BLaER1 treated with 17β-estradiol and CSF1 and Interleukin-3, amounts not matched to agents 10 nM and 100 nM (cell line): ENCODE results near the gene TTLL1.
"Not testable (repeated sequence)": the region's sequence is repeated elsewhere in the genome, so short reads cannot be mapped to it uniquely, and the experiment has no call there.

Experiments
- H3K27ac ChIP-seq, 11 experiments: shearing (Covaris generic); formaldehyde crosslinking; 2 replicates each; pipeline ENCODE4 v1.8.1; 2022
- H3K27me3 ChIP-seq, 11 experiments: shearing (Covaris generic); formaldehyde crosslinking; 2 replicates each; pipeline ENCODE4 v1.8.1; 2022
- H3K36me3 ChIP-seq, 11 experiments: shearing (Covaris generic); formaldehyde crosslinking; 2 replicates each; pipeline ENCODE4 v1.8.1; 2022
- H3K4me1 ChIP-seq, 10 experiments: shearing (Covaris generic); formaldehyde crosslinking; 2 replicates each; pipeline ENCODE4 v1.8.1; 2022
- H3K4me2 ChIP-seq, 11 experiments: shearing (Covaris generic); formaldehyde crosslinking; 2 replicates each; pipeline ENCODE4 v1.8.1; 2022
- H3K4me3 ChIP-seq, 10 experiments: shearing (Covaris generic); formaldehyde crosslinking; 2 replicates each; pipeline ENCODE4 v1.8.1; 2022
- H3K9ac ChIP-seq, 11 experiments: shearing (Covaris generic); formaldehyde crosslinking; 2 replicates each; pipeline ENCODE4 v1.8.1; 2022
- H3K9me3 ChIP-seq, 11 experiments: shearing (Covaris generic); formaldehyde crosslinking; replicated peaks in 1 of 11; 2 replicates each; pipeline ENCODE4 v1.8.1; 2022
- H4K20me1 ChIP-seq, 11 experiments: shearing (Covaris generic); formaldehyde crosslinking; 2 replicates each; pipeline ENCODE4 v1.8.1; 2022
- Cebpa-rat ChIP-seq, 11 experiments: shearing (Covaris generic); IDR thresholded peaks; 2 replicates each; pipeline ENCODE4 v1.8.1; 2022

Gene TTLL1

GRCh38 chr22:43004362-43005035 is 84.7 kb downstream of the TTLL1 start:
- H3K36me3 ChIP-seq = peaks cover 0 to 7% (median 2%) of the 10 kb centered on the region in 11 experiments; a peak in 10 of 22 replicates
- no peaks in the 10 kb centered on the region for H3K27me3 ChIP-seq
- no peak for TF ChIP-seq Cebpa-rat (IDR thresholded peaks at IDR 0.05)
- peak overlapping the region in 10 of 11 experiments; percentile 10 to 67 (median 45); a peak in 16 of 22 replicates for H3K27ac ChIP-seq
- H3K9me3 ChIP-seq = peaks cover 0 to 9% (median 3%) of the 10 kb centered on the region in 11 experiments; a peak in 9 of 22 replicates
- peaks cover 78 to 100% (median 98%) of the 10 kb centered on the region in 10 experiments for H3K4me1 ChIP-seq
- peak overlapping the region; percentile 72 to 100 (median 89) for H3K4me2 ChIP-seq
- peaks cover 82 to 100% (median 100%) of the 10 kb centered on the region in 11 experiments for H4K20me1 ChIP-seq
- no peak overlapping the region for H3K4me3 ChIP-seq
- H3K9ac ChIP-seq = peak overlapping the region in 8 of 11 experiments; percentile 11 to 60 (median 30); a peak in 10 of 22 replicates

GRCh38 chr22:43002202-43002586 is 87.0 kb downstream of the TTLL1 start:
- Histone ChIP-seq H3K4me3 (peak overlapping the region in 5 of 10 experiments; percentile 16 to 61 (median 36); a peak in 9 of 20 replicates), H3K4me1 (peaks cover 84 to 100% (median 100%) of the 10 kb centered on the region in 10 experiments), H3K36me3 (peaks cover 0 to 13% (median 7%) of the 10 kb centered on the region in 11 experiments; a peak in 11 of 22 replicates), H3K27me3 (no peaks in the 10 kb centered on the region), H3K9ac (peak overlapping the region in 10 of 11 experiments; percentile 30 to 76 (median 60); a peak in 17 of 22 replicates), H3K4me2 (peak overlapping the region; percentile 71 to 100 (median 89)), H3K9me3 (peaks cover 0 to 18% (median 13%) of the 10 kb centered on the region in 11 experiments; a peak in 16 of 22 replicates), H3K27ac (peak overlapping the region; percentile 53 to 97 (median 65); a peak in 21 of 22 replicates), H4K20me1 (peaks cover 59 to 100% (median 96%) of the 10 kb centered on the region in 11 experiments)
- no peak for TF ChIP-seq Cebpa-rat (IDR thresholded peaks at IDR 0.05)

- TF ChIP-seq Cebpa-rat (IDR thresholded peaks at IDR 0.05) = no peak
- peaks cover 0 to 18% (median 13%) of the 10 kb centered on the region in 11 experiments; a peak in 16 of 22 replicates for H3K9me3 ChIP-seq
- H3K27ac ChIP-seq = peak overlapping the region; percentile 53 to 97 (median 65); a peak in 21 of 22 replicates
- peaks cover 52 to 100% (median 89%) of the 10 kb centered on the region in 11 experiments for H4K20me1 ChIP-seq
- peak overlapping the region; percentile 30 to 76 (median 59); a peak in 18 of 22 replicates for H3K9ac ChIP-seq
- H3K27me3 ChIP-seq = no peaks in the 10 kb centered on the region
- peaks cover 84 to 100% (median 100%) of the 10 kb centered on the region in 10 experiments for H3K4me1 ChIP-seq
- H3K4me3 ChIP-seq = peak overlapping the region in 6 of 10 experiments; percentile 8 to 61 (median 34); a peak in 10 of 20 replicates
- peaks cover 0 to 13% (median 7%) of the 10 kb centered on the region in 11 experiments; a peak in 11 of 22 replicates for H3K36me3 ChIP-seq
- H3K4me2 ChIP-seq = peak overlapping the region; percentile 71 to 100 (median 89)
Measured at GRCh38 chr22:43001271-43002201, 87.7 kb downstream of the TTLL1 start.

GRCh38 chr22:43000441-43001175 is 88.6 kb downstream of the TTLL1 start:
- no peaks in the 10 kb centered on the region for H3K27me3 ChIP-seq
- H3K4me1 ChIP-seq = peaks cover 78 to 100% (median 100%) of the 10 kb centered on the region in 10 experiments
- peak overlapping the region in 5 of 10 experiments; percentile 8 to 46 (median 17); a peak in 8 of 20 replicates for H3K4me3 ChIP-seq
- peaks cover 43 to 100% (median 80%) of the 10 kb centered on the region in 11 experiments for H4K20me1 ChIP-seq
- H3K36me3 ChIP-seq = peaks cover 0 to 13% (median 7%) of the 10 kb centered on the region in 11 experiments; a peak in 10 of 22 replicates
- peak overlapping the region in 10 of 11 experiments; percentile 55 to 97 (median 66); a peak in 20 of 22 replicates for H3K27ac ChIP-seq
- TF ChIP-seq Cebpa-rat (IDR thresholded peaks at IDR 0.05) = no peak
- H3K9ac ChIP-seq = peak overlapping the region in 8 of 11 experiments; percentile 33 to 76 (median 54); a peak in 13 of 22 replicates
- H3K9me3 ChIP-seq = peaks cover 0 to 18% (median 13%) of the 10 kb centered on the region in 11 experiments; a peak in 16 of 22 replicates
- peak overlapping the region; percentile 71 to 100 (median 89) for H3K4me2 ChIP-seq

- peaks cover 15 to 100% (median 71%) of the 10 kb centered on the region in 11 experiments; a peak in 20 of 22 replicates for H4K20me1 ChIP-seq
- no peaks in the 10 kb centered on the region for H3K27me3 ChIP-seq
- H3K9ac ChIP-seq = peak overlapping the region in 4 of 11 experiments; percentile 10 to 40 (median 38); a peak in 4 of 22 replicates
- TF ChIP-seq Cebpa-rat (IDR thresholded peaks at IDR 0.05) = no peak
- H3K4me3 ChIP-seq = no peak overlapping the region
- H3K4me2 ChIP-seq = peak overlapping the region; percentile 32 to 100 (median 71); a peak in 21 of 22 replicates
- H3K9me3 ChIP-seq = peaks cover 0 to 38% (median 24%) of the 10 kb centered on the region in 11 experiments; a peak in 17 of 22 replicates
- peaks cover 62 to 100% (median 97%) of the 10 kb centered on the region in 10 experiments for H3K4me1 ChIP-seq
- peak overlapping the region in 10 of 11 experiments; percentile 20 to 97 (median 46); a peak in 20 of 22 replicates for H3K27ac ChIP-seq
- H3K36me3 ChIP-seq = peaks cover 0 to 37% (median 21%) of the 10 kb centered on the region in 11 experiments; a peak in 17 of 22 replicates
Measured at GRCh38 chr22:42997582-42998090, 91.6 kb downstream of the TTLL1 start.

- Histone ChIP-seq H3K4me2 (peak overlapping the region in 7 of 11 experiments; percentile 56 to 100 (median 96); a peak in 13 of 22 replicates), H3K4me3 (no peak overlapping the region), H3K4me1 (peaks cover 54 to 98% (median 92%) of the 10 kb centered on the region in 10 experiments), H3K27me3 (no peaks in the 10 kb centered on the region), H4K20me1 (peaks cover 11 to 100% (median 62%) of the 10 kb centered on the region in 11 experiments; a peak in 20 of 22 replicates), H3K9me3 (peaks cover 0 to 45% (median 31%) of the 10 kb centered on the region in 11 experiments; a peak in 18 of 22 replicates), H3K36me3 (peaks cover 0 to 45% (median 29%) of the 10 kb centered on the region in 11 experiments; a peak in 18 of 22 replicates), H3K9ac (peak overlapping the region in 6 of 11 experiments; percentile 74 to 86 (median 82); a peak in 11 of 22 replicates), H3K27ac (peak overlapping the region; percentile 24 to 97 (median 84); a peak in 19 of 22 replicates)
- no peak for TF ChIP-seq Cebpa-rat (IDR thresholded peaks at IDR 0.05)
Measured at GRCh38 chr22:42996646-42997365, 92.4 kb downstream of the TTLL1 start.

- peak overlapping the region; percentile 67 to 97 (median 84) for H3K27ac ChIP-seq
- H3K4me3 ChIP-seq, H3K27me3 ChIP-seq: not testable (repeated sequence)
- peaks cover 42 to 98% (median 87%) of the 10 kb centered on the region in 10 experiments for H3K4me1 ChIP-seq
- H3K4me2 ChIP-seq = peak overlapping the region in 10 of 11 experiments; percentile 39 to 100 (median 84); a peak in 20 of 22 replicates
- H3K36me3 ChIP-seq = peaks cover 0 to 45% (median 30%) of the 10 kb centered on the region in 11 experiments; a peak in 18 of 22 replicates
- H3K9ac ChIP-seq = peak overlapping the region; percentile 46 to 86 (median 74); a peak in 21 of 22 replicates
- H3K9me3 ChIP-seq = peaks cover 0 to 45% (median 31%) of the 10 kb centered on the region in 11 experiments; a peak in 18 of 22 replicates
- H4K20me1 ChIP-seq = peaks cover 5 to 98% (median 59%) of the 10 kb centered on the region in 11 experiments; a peak in 20 of 22 replicates
Measured at GRCh38 chr22:42995654-42996053, 93.5 kb downstream of the TTLL1 start.
